ENCODE data around the gene DNAJC25.

DNA sequence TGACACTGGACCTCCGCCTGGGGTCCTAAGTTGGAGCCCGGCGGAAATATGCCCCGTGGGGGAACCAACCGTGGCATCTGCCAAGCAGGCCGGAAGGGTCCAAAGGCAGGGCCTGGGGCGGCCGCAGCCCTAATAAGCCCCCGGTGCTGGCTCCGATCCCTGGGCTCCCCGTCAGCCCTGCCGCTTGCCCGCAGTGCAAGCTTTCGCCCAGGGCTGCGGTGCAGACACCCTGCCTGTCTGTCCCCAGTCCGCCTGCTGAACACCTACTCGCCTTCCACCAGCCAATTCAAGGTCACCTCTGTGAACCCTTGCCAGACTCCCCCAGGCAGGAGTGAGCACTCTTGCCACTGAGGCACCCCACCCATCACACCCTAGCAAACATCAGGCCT lies 31.2 kb upstream of the DNAJC25 start:
- no peak for TF ChIP-seq CTCF (IDR thresholded peaks at IDR 0.05; ENCODE audit: low read depth, low read length)
- TF ChIP-seq POLR2A (IDR thresholded peaks at IDR 0.05; ENCODE audit: extremely low read depth, insufficient read length): no peak
- TF ChIP-seq, protein P1, sequence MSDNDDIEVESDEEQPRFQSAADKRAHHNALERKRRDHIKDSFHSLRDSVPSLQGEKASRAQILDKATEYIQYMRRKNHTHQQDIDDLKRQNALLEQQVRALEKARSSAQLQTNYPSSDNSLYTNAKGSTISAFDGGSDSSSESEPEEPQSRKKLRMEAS (IDR thresholded peaks at IDR 0.05; ENCODE audit: low read depth, low read length): no peak
